Dedifferentiated amniotic fluid mesenchymal stem cell (primary cell): ENCODE results near the gene KIAA1755.
"Not testable (repeated sequence)": the region's sequence is repeated elsewhere in the genome, so short reads cannot be mapped to it uniquely, and the experiment has no call there.

Experiments
- DNase-seq: peaks from one replicate; pipeline ENCODE4 v3.0.0-alpha.2; 2016; ENCODE audit errors: extremely low spot score

Gene KIAA1755

DNA sequence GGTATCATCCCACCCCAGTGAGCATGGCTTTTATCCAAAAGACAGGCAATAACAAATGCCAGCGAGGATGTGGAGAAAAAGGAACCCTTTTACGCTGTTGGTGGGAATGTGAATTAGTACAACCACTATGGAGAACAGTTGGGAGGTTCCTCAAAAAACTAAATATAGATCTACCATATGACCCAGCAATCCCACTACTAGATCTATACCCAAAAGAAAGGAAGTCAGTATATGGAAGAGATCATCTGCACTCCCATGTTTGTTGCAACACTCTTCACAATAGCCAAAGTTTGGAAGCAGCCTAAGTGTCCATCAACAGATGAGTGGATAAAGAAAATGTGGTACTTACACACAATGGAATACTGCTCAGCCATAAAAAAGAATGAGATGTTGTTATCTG is 5.9 kb upstream of the KIAA1755 start:
- DNase-seq = no peak

DNA sequence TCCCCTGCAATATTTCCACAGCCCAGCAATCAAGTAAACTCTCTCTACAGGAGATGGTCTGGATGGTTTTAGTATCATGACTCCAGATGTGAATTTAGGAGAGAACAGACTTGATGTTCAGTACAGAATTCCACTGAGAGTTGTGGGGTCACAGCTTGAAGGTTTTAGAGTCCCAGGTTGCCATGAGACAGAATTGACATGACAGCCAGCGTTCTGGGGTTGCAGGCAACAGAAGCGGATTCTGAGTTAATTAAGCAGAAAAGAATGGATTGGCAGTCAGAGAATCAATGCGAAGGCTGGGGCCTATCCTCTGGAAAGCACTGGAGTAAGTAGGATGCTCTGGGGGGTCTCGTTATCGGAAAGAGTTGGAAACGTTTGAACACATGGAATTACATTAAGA is 2.4 kb upstream of the KIAA1755 start:
- DNase-seq = no peak

GRCh38 chr20:38261054-38261390 is 487 bp upstream of the KIAA1755 start:
- no peak for DNase-seq

DNA sequence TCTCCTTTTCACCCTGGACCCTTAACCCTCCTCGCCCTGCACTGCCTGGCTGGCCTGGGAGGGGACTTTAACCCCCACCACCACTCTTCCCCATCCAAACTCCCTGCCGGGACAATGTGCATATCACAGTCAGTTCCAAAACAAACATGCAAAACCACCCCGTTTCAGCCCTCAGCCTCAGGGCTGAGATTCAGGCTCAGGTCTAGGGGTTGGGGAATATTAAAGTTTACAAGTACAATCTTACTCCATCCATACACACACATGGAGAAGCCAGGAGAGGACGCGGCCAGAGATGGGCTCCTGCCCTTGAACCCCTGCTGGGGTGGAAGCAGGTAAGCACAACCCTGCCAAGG is 534 bp downstream of the KIAA1755 start:
- DNase-seq = no peak

DNA sequence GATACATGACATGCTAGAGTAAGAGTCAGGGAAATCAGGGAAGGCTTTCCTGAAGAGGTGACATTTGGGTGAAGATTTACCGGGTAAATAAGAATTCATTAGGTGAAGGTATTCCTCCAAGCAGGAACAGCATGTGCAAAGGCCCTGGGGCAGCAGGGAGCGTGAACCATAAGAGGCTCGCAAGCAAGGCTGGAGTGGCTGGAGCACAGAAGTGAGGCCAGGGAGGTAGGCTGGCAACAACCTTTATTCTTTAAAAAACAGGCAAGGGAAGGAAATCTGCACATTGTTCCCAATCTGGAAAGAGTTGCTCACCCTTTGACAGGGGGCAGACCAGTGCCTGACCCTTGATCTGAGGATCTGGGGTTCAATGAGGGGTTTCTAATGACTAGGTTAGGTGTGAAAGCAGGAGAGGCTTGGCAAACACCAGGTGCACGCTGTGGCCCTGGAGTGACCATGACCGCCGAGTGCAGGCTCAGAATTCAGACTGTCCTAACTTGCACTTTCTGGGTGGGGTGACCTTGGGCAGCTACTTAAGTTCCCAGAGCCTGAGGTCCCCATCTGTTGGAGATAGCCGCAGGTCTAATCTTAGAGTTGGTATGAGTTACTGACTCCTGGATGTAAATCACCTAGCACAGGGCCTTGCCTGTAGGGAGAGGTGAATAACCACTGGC is 1.9 kb downstream of the KIAA1755 start:
- DNase-seq = no peak

GRCh38 chr20:38256966-38257365 is 3.6 kb downstream of the KIAA1755 start:
- no peak for DNase-seq

- no peak for DNase-seq
Measured at GRCh38 chr20:38256021-38256420, 4.5 kb downstream of the KIAA1755 start.

GRCh38 chr20:38255393-38255792 is 5.1 kb downstream of the KIAA1755 start:
- DNase-seq = peak; percentile 48

DNA sequence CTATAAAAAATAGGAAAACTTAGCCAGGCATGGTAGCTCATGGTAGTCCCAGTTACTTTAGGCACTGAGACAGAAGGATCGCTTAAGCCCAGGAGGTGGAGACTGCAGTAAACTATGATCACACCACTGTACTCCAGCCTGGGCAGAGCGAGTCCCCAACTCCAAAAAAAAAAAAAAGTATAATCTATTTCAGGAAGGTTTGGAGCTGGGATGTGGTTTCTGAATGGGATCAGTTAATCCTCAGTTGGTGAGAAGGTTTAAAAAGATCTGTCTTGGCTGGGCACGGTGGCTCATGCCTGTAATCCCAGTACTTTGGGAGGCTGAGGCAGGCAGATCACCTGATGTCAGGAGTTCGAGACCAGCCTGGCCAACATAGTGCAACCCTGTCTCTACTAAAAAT is 5.9 kb downstream of the KIAA1755 start:
- DNase-seq = not testable (repeated sequence)

DNA sequence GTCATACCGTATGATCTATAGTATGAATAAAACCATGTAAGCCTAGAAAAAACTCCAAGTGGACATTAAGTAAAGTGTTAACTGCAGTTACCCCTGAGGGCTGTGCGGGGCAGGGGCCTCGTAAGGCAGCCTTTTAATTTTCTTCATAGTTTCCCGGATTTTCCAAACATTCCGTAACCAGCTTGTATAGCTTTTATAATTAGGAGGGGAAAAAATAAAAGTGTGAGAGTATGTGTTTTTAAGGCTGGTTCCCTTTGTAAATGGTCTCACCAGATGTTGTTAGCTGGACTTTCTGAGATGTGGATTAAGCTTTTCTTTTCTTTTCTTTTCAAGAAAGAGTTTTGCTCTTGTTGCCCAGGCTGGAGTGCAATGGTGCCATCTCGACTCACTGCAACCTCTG is 7.0 kb downstream of the KIAA1755 start:
- no peak for DNase-seq

DNA sequence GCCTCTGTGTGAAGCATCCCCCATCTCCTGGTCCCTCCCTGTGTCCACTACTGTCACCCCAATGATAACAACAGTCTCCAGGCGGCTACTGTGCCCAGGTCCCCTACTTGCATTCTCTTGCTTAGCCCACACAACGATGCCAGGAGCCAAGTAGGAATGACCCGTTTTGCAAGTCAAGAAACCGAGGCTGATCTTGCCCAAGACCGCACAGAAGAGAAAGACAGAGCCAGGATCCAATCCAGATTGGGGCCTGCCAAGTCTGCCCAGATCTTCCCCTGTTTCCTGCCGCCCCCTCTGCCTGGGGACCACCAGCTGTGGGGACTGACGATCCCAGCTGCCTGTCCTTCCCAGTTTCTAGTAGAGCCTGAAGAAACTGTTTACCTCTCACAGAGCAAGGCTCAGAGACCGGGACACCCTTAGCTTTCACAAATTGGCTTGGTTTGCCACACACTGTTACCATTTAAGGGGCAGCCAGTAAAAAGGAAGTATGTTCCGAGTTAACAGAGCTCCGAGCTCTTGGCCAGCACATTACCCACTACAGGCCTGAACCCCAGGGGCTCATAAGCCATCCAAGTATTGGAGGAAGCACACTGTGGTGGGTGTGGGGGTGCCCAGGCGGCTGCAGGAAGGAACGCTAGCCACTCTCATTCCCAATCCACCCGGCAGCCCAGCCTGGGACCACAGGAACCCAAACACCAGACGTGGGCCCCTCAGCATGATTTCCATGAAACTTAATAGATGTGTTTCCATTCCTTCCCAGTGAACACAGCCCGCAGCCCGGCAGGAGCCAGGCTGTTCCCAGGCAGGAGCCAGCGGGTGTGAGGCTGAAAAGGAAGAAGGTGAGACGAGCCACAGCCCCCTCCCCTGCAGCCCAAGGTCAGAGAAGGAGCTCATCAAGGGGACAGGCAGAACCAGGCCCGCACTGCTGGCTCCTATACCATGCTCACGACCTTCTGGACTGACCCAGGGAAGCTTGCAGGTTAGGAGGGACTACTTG is 7.9 kb downstream of the KIAA1755 start:
- DNase-seq = no peak

DNA sequence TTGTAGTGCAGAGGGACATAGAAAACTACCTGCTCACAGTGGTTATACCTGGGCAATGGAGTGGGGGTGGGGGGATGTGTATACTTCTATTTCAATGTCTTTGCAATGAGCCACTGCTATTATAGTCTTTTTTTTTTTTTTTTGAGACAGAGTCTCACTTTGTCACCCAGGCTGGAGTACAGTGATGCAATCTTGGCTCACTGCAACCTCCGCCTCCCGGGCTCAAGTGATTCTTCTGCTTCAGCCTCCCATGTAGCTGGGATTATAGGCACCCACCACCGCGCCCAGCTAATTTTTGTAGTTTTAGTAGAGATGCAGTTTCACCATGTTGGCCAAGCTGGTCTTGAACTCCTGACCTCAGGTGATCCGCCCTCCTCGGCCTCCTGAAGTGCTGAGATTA is 9.1 kb downstream of the KIAA1755 start:
- not testable (repeated sequence) for DNase-seq

DNA sequence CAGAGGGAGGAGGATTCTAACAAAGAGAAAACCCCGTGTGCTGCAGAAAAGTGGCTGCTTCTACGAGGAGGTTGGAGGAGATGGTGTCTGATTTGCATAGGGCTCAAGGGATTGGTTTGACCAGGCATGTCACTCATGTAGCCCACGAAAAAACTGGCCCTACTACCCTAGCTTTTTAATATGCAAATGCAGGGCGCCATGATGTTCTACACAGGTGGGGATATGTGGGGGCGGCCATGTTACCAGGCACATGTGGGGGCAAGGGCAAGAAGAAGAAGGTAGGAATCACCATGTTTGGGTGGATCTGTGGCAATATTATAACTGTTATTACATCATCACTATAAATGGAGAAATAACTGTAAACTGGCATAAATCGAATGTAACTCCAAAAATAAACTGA is 9.9 kb downstream of the KIAA1755 start:
- no peak for DNase-seq

DNA sequence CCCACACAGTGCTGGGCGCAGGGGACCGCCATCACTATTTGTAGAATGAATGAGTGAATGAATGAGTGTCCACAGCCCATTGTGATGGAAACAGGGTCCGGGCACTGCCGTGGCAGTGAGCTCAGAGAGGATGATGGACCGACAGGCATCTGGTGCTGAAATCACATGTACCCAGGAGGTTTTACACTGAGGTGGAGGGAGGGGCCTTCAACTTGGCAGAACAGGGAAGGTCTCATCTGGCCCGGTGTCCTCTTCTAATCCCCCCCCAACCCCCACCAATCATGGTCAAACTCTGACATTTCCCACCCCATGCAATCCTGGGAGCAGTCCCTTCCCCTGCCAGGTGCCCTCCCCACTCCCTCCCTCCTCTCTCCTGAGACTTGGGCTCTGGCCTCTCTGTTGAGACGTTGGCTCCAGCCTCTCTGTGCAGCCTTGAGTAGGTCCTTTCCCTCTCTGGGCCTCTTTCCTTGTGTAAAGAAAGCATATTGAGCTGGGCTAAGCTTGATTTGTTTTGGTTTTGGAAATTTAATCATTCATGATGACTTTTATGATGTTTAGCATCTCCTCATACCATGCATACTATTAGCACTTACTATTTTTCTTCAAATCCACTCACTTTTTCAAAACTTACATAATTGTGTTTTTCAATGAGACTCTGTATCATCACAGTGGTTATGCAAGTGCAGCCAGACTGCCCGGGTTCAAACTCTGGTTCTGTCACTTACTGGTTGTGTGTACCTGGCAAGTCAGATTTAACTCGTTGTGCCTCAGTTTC is 10.8 kb downstream of the KIAA1755 start:
- no peak for DNase-seq

- no peak for DNase-seq
Measured at GRCh38 chr20:38248133-38248532, 12.4 kb downstream of the KIAA1755 start.

GRCh38 chr20:38247725-38248124 is 12.8 kb downstream of the KIAA1755 start:
- DNase-seq = not testable (repeated sequence)

DNA sequence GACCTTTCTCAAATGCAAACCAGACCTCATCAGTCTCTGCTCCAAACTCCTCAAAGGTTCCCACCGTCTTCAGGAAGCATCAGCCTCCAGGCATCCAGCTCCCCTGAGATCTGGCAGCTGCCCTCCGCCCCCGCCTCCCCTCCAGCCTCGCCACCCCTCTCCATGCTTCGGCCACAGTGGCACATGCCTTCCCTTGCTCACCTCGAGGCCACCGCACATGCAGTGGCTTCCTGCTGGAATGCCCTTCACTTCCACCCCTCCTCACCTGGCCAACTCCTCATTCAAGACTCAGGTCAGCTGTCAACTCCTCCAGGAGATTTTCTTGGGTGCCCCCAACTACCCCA is 13.4 kb downstream of the KIAA1755 start:
- DNase-seq = no peak

DNA sequence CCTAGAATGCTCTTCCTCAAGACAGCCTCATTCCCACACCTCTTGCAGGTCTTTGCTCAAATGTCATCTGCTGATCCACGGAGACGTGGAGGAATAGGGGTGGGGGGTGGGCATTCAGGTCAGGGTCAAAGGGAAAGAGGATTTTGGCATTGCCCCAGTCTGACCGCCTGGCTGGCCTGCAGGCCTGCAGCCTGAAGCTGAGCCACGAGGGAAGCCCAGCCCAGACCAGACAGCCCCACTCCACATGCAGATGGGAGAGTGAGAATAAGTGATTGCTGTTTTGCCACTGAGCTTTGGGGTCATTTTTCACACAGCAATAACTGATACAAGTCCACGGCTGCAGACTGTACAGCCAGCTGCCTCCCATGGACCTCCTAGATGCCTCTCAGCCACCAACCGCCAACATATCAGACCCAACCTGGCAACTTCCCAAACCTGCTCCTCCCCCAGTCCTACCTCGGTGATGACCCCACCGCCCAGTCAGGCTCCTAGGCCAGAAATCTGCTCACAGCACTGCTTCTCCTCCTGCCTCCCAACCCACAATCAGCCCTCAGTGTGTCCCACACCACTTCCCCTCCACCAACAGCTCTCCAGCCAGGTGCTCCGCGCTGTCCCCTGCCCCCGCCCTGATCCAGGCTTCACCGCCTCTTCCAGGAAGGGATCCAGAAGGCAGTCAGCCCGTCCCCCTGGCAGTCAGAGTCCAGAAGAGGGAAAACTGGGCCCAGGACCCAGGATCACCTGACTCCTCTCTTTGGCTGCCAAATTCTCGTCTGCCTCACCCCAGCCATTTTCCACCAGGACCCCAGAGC is 14.0 kb downstream of the KIAA1755 start:
- no peak for DNase-seq

GRCh38 chr20:38245753-38246152 is 14.8 kb downstream of the KIAA1755 start:
- no peak for DNase-seq

- DNase-seq = no peak
Measured at GRCh38 chr20:38243709-38244020, 16.9 kb downstream of the KIAA1755 start.

- DNase-seq = no peak
Measured at GRCh38 chr20:38242848-38243708, 17.5 kb downstream of the KIAA1755 start.
